Caco-2 (cell line): Measurements from ENCODE around the gene ERI3. TPM values are rescaled to one million over a fixed set of nuclear protein-coding genes. Genes with fewer than 3 reads are reported as not detected.

Source experiments
- BruUV-seq: library from RNA; stranded (reverse); fragments of 400-500 nt; replicated peaks from 2 replicates; lab custom pipeline; 2021; lab: Mats Ljungman, UMichigan
- CTCF ChIA-PET: fragments of 300-600 bp; sonication (Branson Sonifier 250); formaldehyde crosslinking; loops from one replicate; lab custom pipeline; 2022; ENCODE audit warnings: antibody characterized with exemption; lab: Charles Lee
- POLR2A ChIA-PET: fragments of 300-600 bp; sonication (Branson Sonifier 250); formaldehyde crosslinking; loops from one replicate; lab custom pipeline; 2022; ENCODE audit warnings: antibody characterized with exemption; lab: Charles Lee
- DNase-seq, 2 experiments: peaks; one replicate each; pipeline versions ENCODE4 v3.0.0 to v3.0.0-alpha.2; 2020 to 2022
- H3K27me3 ChIP-seq: replicated peaks from 2 replicates; pipeline ENCODE4 v1.6.0; 2011; ENCODE audit warnings: low read length; ENCODE audit not compliant: control insufficient read depth, insufficient read depth
- H3K36me3 ChIP-seq: 2 replicates; pipeline ENCODE4 v1.5.1; 2011; ENCODE audit warnings: low read length; ENCODE audit not compliant: control insufficient read depth, insufficient read depth
- H3K4me1 ChIP-seq: fragments of 250-450 bp; sonication (Bioruptor Pico); 2 replicates; pipeline ENCODE4 v1.5.1; 2020; ENCODE audit warnings: mild to moderate bottlenecking
- H3K4me3 ChIP-seq: 2 replicates; pipeline ENCODE4 v1.5.1; 2011; ENCODE audit warnings: low read depth, mild to moderate bottlenecking, control low read depth, low read length
- H3K9me3 ChIP-seq: fragments of 250-450 bp; sonication (Bioruptor Pico); 2 replicates; pipeline ENCODE4 v1.5.1; 2020; ENCODE audit warnings: mild to moderate bottlenecking, moderate library complexity
- H3K27ac Mint-ChIP-seq: one replicate; pipeline ENCODE4 v1.8.0; 2022; ENCODE audit warnings: mixed read lengths; ENCODE audit not compliant: unreplicated experiment
- H3K27me3 Mint-ChIP-seq: one replicate; pipeline ENCODE4 v1.8.0; 2022; ENCODE audit warnings: mixed read lengths; ENCODE audit not compliant: insufficient read depth, unreplicated experiment
- H3K36me3 Mint-ChIP-seq: one replicate; pipeline ENCODE4 v1.8.0; 2022; ENCODE audit warnings: mild to moderate bottlenecking, mixed read lengths; ENCODE audit not compliant: insufficient read depth, unreplicated experiment
- H3K4me1 Mint-ChIP-seq: one replicate; pipeline ENCODE4 v1.8.0; 2022; ENCODE audit warnings: low read depth, mixed read lengths; ENCODE audit not compliant: unreplicated experiment
- H3K4me3 Mint-ChIP-seq: one replicate; pipeline ENCODE4 v1.8.0; 2022; ENCODE audit warnings: mild to moderate bottlenecking, moderate library complexity, mixed read lengths; ENCODE audit not compliant: unreplicated experiment
- H3K9me3 Mint-ChIP-seq: one replicate; pipeline ENCODE4 v1.8.0; 2022; ENCODE audit warnings: mixed read lengths; ENCODE audit not compliant: unreplicated experiment
- intact Hi-C: fragments of 100-400 bp; cut with micrococcal nuclease; formaldehyde crosslinking; loops from one replicate; pipeline ENCODE4 v1.10.0; 2022; ENCODE audit not compliant: unreplicated experiment
- total RNA-seq: library from RNA; stranded (reverse); gene quantifications from 2 replicates; pipeline ENCODE4 v1.2.3, GENCODE V29; 2022
- TF ChIP-seq, protein P1 (sequence below), 2 experiments: fragments of 200-600 bp in 1 of 2; IDR thresholded peaks; 1 replicate in 1 of 2; 2 replicates in 1 of 2; pipeline versions ENCODE4 v1.5.1 to v1.8.0; 2011 to 2022; ENCODE audit warnings: antibody characterized with exemption in 1 of 2, control low read depth in 1 of 2, inconsistent platforms in 1 of 2, low read depth in 1 of 2, low read length in 1 of 2, mild to moderate bottlenecking in 1 of 2, moderate library complexity in 1 of 2; ENCODE audit not compliant: insufficient read depth in 1 of 2, severe bottlenecking in 1 of 2, unreplicated experiment in 1 of 2

ERI3 gene
- total RNA-seq, 1 experiment from 2014 or later = 38.2 TPM

GRCh38 chr1:44288883-44289282 is 66.2 kb downstream of the ERI3 start:
- H3K36me3 Mint-ChIP-seq = peaks cover 5% of the 10 kb centered on the region
- H3K36me3 ChIP-seq = no peaks in the 10 kb centered on the region; the same call in 1 of the 2 replicates
- CTCF ChIA-PET = no interaction called here

DNA sequence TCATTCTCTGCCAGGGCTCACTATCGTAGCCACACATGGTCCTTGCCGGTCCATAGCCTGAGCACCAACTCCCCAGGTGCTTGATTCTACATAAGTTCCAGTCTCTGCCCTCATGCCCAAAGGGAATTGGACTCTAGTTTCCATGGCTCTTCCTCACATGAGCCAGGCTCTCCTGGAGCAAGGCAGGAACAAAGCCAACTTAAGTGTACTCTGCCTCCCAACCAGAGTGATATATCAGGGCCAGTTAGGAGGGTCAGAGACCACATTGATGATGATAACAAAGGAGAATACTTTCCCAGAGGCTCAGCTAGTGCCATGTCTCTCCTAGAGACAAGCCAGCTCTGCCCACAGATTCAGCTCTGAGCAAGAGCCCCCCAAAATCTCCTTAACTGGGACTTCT is 70.9 kb downstream of the ERI3 start:
- no peak overlapping the region for H3K4me3 ChIP-seq
- H3K27me3 ChIP-seq = no peaks in the 10 kb centered on the region
- POLR2A ChIA-PET = no interaction called here
- no peaks in the 10 kb centered on the region for H3K9me3 Mint-ChIP-seq
- H3K4me1 ChIP-seq = peaks cover 3% of the 10 kb centered on the region
- H3K36me3 Mint-ChIP-seq = peaks cover 8% of the 10 kb centered on the region
- peak overlapping the region; percentile 65 for H3K27ac Mint-ChIP-seq
- TF ChIP-seq, protein P1, sequence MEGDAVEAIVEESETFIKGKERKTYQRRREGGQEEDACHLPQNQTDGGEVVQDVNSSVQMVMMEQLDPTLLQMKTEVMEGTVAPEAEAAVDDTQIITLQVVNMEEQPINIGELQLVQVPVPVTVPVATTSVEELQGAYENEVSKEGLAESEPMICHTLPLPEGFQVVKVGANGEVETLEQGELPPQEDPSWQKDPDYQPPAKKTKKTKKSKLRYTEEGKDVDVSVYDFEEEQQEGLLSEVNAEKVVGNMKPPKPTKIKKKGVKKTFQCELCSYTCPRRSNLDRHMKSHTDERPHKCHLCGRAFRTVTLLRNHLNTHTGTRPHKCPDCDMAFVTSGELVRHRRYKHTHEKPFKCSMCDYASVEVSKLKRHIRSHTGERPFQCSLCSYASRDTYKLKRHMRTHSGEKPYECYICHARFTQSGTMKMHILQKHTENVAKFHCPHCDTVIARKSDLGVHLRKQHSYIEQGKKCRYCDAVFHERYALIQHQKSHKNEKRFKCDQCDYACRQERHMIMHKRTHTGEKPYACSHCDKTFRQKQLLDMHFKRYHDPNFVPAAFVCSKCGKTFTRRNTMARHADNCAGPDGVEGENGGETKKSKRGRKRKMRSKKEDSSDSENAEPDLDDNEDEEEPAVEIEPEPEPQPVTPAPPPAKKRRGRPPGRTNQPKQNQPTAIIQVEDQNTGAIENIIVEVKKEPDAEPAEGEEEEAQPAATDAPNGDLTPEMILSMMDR (IDR thresholded peaks at IDR 0.05; ENCODE audit: insufficient read depth in 1 of 2, low read depth in 1 of 2, low read length in 1 of 2, severe bottlenecking in 1 of 2, unreplicated experiment in 1 of 2) = no peak
- DNase-seq = no peak
- no peaks in the 10 kb centered on the region for H3K27me3 Mint-ChIP-seq
- peaks cover 8% of the 10 kb centered on the region for H3K4me1 Mint-ChIP-seq
- no TSS peak for BruUV-seq
- H3K4me3 Mint-ChIP-seq = no peak overlapping the region
- no peaks in the 10 kb centered on the region for H3K36me3 ChIP-seq
- intact Hi-C loops = no loop called here
- CTCF ChIA-PET = no interaction called here
- no peaks in the 10 kb centered on the region for H3K9me3 ChIP-seq

More at GRCh38 chr1:44288883-44289282, 66.2 kb downstream of the ERI3 start:
- H3K9me3 Mint-ChIP-seq = no peaks in the 10 kb centered on the region
- POLR2A ChIA-PET = no interaction called here
- no peaks in the 10 kb centered on the region for H3K27me3 ChIP-seq
- no peak for DNase-seq
- BruUV-seq = no TSS peak
- TF ChIP-seq, protein P1 (IDR thresholded peaks at IDR 0.05; ENCODE audit: insufficient read depth in 1 of 2, low read depth in 1 of 2, low read length in 1 of 2, severe bottlenecking in 1 of 2, unreplicated experiment in 1 of 2) = no peak
- no peak overlapping the region for H3K4me3 Mint-ChIP-seq
- no peaks in the 10 kb centered on the region for H3K9me3 ChIP-seq
- no peak overlapping the region for H3K4me3 ChIP-seq
- peaks cover 2% of the 10 kb centered on the region for H3K4me1 Mint-ChIP-seq
- H3K27me3 Mint-ChIP-seq = no peaks in the 10 kb centered on the region
- peaks cover under 1% of the 10 kb centered on the region; the same call in 1 of the 2 replicates for H3K4me1 ChIP-seq
- H3K27ac Mint-ChIP-seq = no peak overlapping the region
- intact Hi-C loops = no loop called here

- peak overlapping the region; percentile 65 for H3K27ac Mint-ChIP-seq
- TF ChIP-seq, protein P1 (IDR thresholded peaks at IDR 0.05; ENCODE audit: insufficient read depth in 1 of 2, low read depth in 1 of 2, low read length in 1 of 2, severe bottlenecking in 1 of 2, unreplicated experiment in 1 of 2) = no peak
- CTCF ChIA-PET = interaction anchor here (1.4 kb wide), 1 partner anchor 66 kb away, joined by 4 read pairs; no protein-coding TSS in a partner anchor
- no peaks in the 10 kb centered on the region for H3K36me3 ChIP-seq
- POLR2A ChIA-PET = no interaction called here
- no peaks in the 10 kb centered on the region for H3K27me3 ChIP-seq
- no peaks in the 10 kb centered on the region for H3K27me3 Mint-ChIP-seq
- intact Hi-C loops = no loop called here
- peaks cover 8% of the 10 kb centered on the region for H3K4me1 Mint-ChIP-seq
- no peaks in the 10 kb centered on the region for H3K9me3 Mint-ChIP-seq
- H3K4me1 ChIP-seq = peaks cover 3% of the 10 kb centered on the region
- no peak overlapping the region for H3K4me3 ChIP-seq
- no peak overlapping the region for H3K4me3 Mint-ChIP-seq
- peak in 1 of 2 experiments; percentile 12 for DNase-seq
- H3K36me3 Mint-ChIP-seq = peaks cover 8% of the 10 kb centered on the region
- BruUV-seq = no TSS peak
- no peaks in the 10 kb centered on the region for H3K9me3 ChIP-seq
These were observed 71.4 kb downstream of the ERI3 start for GRCh38 chr1:44283524-44284173.
